ENCODE measurements around the gene GNB2. TPM values are rescaled to one million over a fixed set of nuclear protein-coding genes. Genes with fewer than 3 reads are reported as not detected.
A peak's percentile ranks its signal among the peaks of the same experiment; 100 is the strongest.

The GNB2 gene
- total and polyA plus RNA-seq, 8 donors: 151 to 273 (median 200) TPM

- Histone ChIP-seq H3K4me3 (no peak overlapping the region), H3K27ac (no peak overlapping the region), H3K36me3 (no peaks in the 10 kb centered on the region), H3K9me3 (no peaks in the 10 kb centered on the region), H3K4me1 (peaks cover 4 to 8% of the 10 kb centered on the region in 2 donors), H3K27me3 (peaks cover 1 to 35% of the 10 kb centered on the region in 2 donors)
- DNase-seq (no peak), ATAC-seq (peak; percentile 4)
- TF ChIP-seq CTCF (IDR thresholded peaks at IDR 0.05): no peak
- intact Hi-C loops (cut with DNase I): no loop called here
Measured at GRCh38 chr7:100726996-100727761, 53.6 kb downstream of the GNB2 start.

GRCh38 chr7:100728196-100728595 is 54.7 kb downstream of the GNB2 start:
- intact Hi-C loops (cut with DNase I): no loop called here
- peaks cover 4 to 8% of the 10 kb centered on the region in 2 donors for H3K4me1 ChIP-seq
- TF ChIP-seq CTCF (IDR thresholded peaks at IDR 0.05): no peak
- peaks cover 0 to 31% of the 10 kb centered on the region in 2 donors for H3K27me3 ChIP-seq
- no peaks in the 10 kb centered on the region for H3K9me3 ChIP-seq
- H3K4me3 ChIP-seq: no peak overlapping the region
- H3K27ac ChIP-seq: no peak overlapping the region
- DNase-seq (no peak), ATAC-seq (no peak)
- H3K36me3 ChIP-seq: no peaks in the 10 kb centered on the region

Other genes with a start within 250 kb of the GNB2 start
- gene ZCWPW1, start 245.0 kb upstream of the GNB2 start, total RNA-seq: 1 to 10 TPM; 2.9 to 4.1 TPM
- gene ZCWPW1, start 245.0 kb upstream of the GNB2 start, polyA plus RNA-seq (ENCODE audit: insufficient read length in 6 of 6): 1 to 10 TPM; 7.0 to 9.8 (median 8.9) TPM
- 10 to 100 TPM; 25.0 to 33.0 TPM for gene MEPCE, start 243.9 kb upstream of the GNB2 start, total RNA-seq
- 10 to 100 TPM; 37.1 to 49.3 (median 44.6) TPM for gene MEPCE, start 243.9 kb upstream of the GNB2 start, polyA plus RNA-seq (ENCODE audit: insufficient read length in 6 of 6)
- 10 to 100 TPM; 22.7 to 27.0 TPM for gene PPP1R35, start 237.2 kb upstream of the GNB2 start, total RNA-seq
- gene PPP1R35, start 237.2 kb upstream of the GNB2 start, polyA plus RNA-seq (ENCODE audit: insufficient read length in 6 of 6): 10 to 100 TPM; 12.2 to 22.3 (median 15.5) TPM
- gene SPACDR, start 209.5 kb upstream of the GNB2 start, total RNA-seq: 1 to 10 TPM in 1 of 2 donors, under 1 TPM in 1; 0.41 to 1.9 TPM
- 1 to 10 TPM; 3.5 to 5.6 (median 4.5) TPM for gene SPACDR, start 209.5 kb upstream of the GNB2 start, polyA plus RNA-seq (ENCODE audit: insufficient read length in 6 of 6)
- 10 to 100 TPM; 50.1 to 55.6 TPM for gene TSC22D4, start 194.5 kb upstream of the GNB2 start, total RNA-seq
- 10 to 100 TPM; 47.0 to 65.1 (median 57.3) TPM for gene TSC22D4, start 194.5 kb upstream of the GNB2 start, polyA plus RNA-seq (ENCODE audit: insufficient read length in 6 of 6)
- gene NYAP1, start 189.8 kb upstream of the GNB2 start, total RNA-seq: under 1 TPM; 0.50 to 0.55 TPM
- 1 to 10 TPM; 2.6 to 5.2 (median 3.3) TPM for gene NYAP1, start 189.8 kb upstream of the GNB2 start, polyA plus RNA-seq (ENCODE audit: insufficient read length in 6 of 6)
- gene AGFG2, start 134.5 kb upstream of the GNB2 start, total RNA-seq: 10 to 100 TPM; 28.6 to 34.9 TPM
- gene AGFG2, start 134.5 kb upstream of the GNB2 start, polyA plus RNA-seq (ENCODE audit: insufficient read length in 6 of 6): 10 to 100 TPM; 21.2 to 32.3 (median 27.2) TPM
- gene SAP25, start 99.8 kb upstream of the GNB2 start, total RNA-seq: 1 to 10 TPM; 6.3 to 8.3 TPM
- gene SAP25, start 99.8 kb upstream of the GNB2 start, polyA plus RNA-seq (ENCODE audit: insufficient read length in 6 of 6): 10 to 100 TPM in 1 of 6 donors, 1 to 10 TPM in 5; 4.5 to 11.4 (median 8.5) TPM
- gene LRCH4, start 87.6 kb upstream of the GNB2 start, total RNA-seq: 10 to 100 TPM; 66.5 to 86.5 TPM
- 10 to 100 TPM; 42.3 to 82.5 (median 53.1) TPM for gene LRCH4, start 87.6 kb upstream of the GNB2 start, polyA plus RNA-seq (ENCODE audit: insufficient read length in 6 of 6)
- gene FBXO24, start 87.4 kb upstream of the GNB2 start, total RNA-seq: under 1 TPM; 0.37 to 0.44 TPM
- gene FBXO24, start 87.4 kb upstream of the GNB2 start, polyA plus RNA-seq (ENCODE audit: insufficient read length in 6 of 6): 1 to 10 TPM; 3.9 to 5.5 (median 5.0) TPM
- gene PCOLCE, start 71.4 kb upstream of the GNB2 start, total RNA-seq: 100 to 1,000 TPM; 158 to 204 TPM
- gene PCOLCE, start 71.4 kb upstream of the GNB2 start, polyA plus RNA-seq (ENCODE audit: insufficient read length in 6 of 6): 100 to 1,000 TPM; 157 to 235 (median 181) TPM
- gene MOSPD3, start 61.2 kb upstream of the GNB2 start, total RNA-seq: 10 to 100 TPM; 15.7 to 18.8 TPM
- gene MOSPD3, start 61.2 kb upstream of the GNB2 start, polyA plus RNA-seq (ENCODE audit: insufficient read length in 6 of 6): 10 to 100 TPM; 26.5 to 35.7 (median 31.9) TPM
- 1 to 10 TPM in 1 of 2 donors, under 1 TPM in 1; 0.67 to 1.8 TPM for gene TFR2, start 32.2 kb upstream of the GNB2 start, total RNA-seq
- 1 to 10 TPM in 4 of 6 donors, under 1 TPM in 2; 0.96 to 2.6 (median 1.2) TPM for gene TFR2, start 32.2 kb upstream of the GNB2 start, polyA plus RNA-seq (ENCODE audit: insufficient read length in 6 of 6)
- not detected for gene ACTL6B, start 17.3 kb upstream of the GNB2 start, total RNA-seq
- under 1 TPM in 2 of 6 donors, not detected in 4; 0.17 to 0.20 TPM for gene ACTL6B, start 17.3 kb upstream of the GNB2 start, polyA plus RNA-seq (ENCODE audit: insufficient read length in 6 of 6)
- 10 to 100 TPM; 28.3 to 33.0 TPM for gene GIGYF1, start 20.5 kb downstream of the GNB2 start, total RNA-seq
- 10 to 100 TPM; 35.3 to 57.7 (median 42.1) TPM for gene GIGYF1, start 20.5 kb downstream of the GNB2 start, polyA plus RNA-seq (ENCODE audit: insufficient read length in 6 of 6)
- gene POP7, start 32.4 kb downstream of the GNB2 start, total RNA-seq: 10 to 100 TPM; 22.4 to 29.7 TPM
- 10 to 100 TPM; 15.8 to 23.8 (median 20.2) TPM for gene POP7, start 32.4 kb downstream of the GNB2 start, polyA plus RNA-seq (ENCODE audit: insufficient read length in 6 of 6)
- gene EPO, start 46.7 kb downstream of the GNB2 start, total RNA-seq: not detected
- gene EPO, start 46.7 kb downstream of the GNB2 start, polyA plus RNA-seq (ENCODE audit: insufficient read length in 6 of 6): under 1 TPM in 3 of 6 donors, not detected in 3; 0.20 to 0.34 (median 0.28) TPM
- not detected for gene ZAN, start 59.9 kb downstream of the GNB2 start, total RNA-seq
- not detected for gene ZAN, start 59.9 kb downstream of the GNB2 start, polyA plus RNA-seq (ENCODE audit: insufficient read length in 6 of 6)
- gene EPHB4, start 153.8 kb downstream of the GNB2 start, total RNA-seq: 10 to 100 TPM; 72.9 to 79.1 TPM
- 100 to 1,000 TPM in 4 of 6 donors, 10 to 100 TPM in 2; 91.6 to 123 (median 104) TPM for gene EPHB4, start 153.8 kb downstream of the GNB2 start, polyA plus RNA-seq (ENCODE audit: insufficient read length in 6 of 6)
- gene SLC12A9, start 179.0 kb downstream of the GNB2 start, total RNA-seq: 10 to 100 TPM; 35.7 to 49.9 TPM
- 10 to 100 TPM; 32.2 to 53.7 (median 40.8) TPM for gene SLC12A9, start 179.0 kb downstream of the GNB2 start, polyA plus RNA-seq (ENCODE audit: insufficient read length in 6 of 6)
- gene TRIP6, start 193.6 kb downstream of the GNB2 start, total RNA-seq: 10 to 100 TPM; 72.9 to 84.9 TPM
- gene TRIP6, start 193.6 kb downstream of the GNB2 start, polyA plus RNA-seq (ENCODE audit: insufficient read length in 6 of 6): 10 to 100 TPM; 61.5 to 96.6 (median 76.2) TPM
- 100 to 1,000 TPM in 1 of 2 donors, 10 to 100 TPM in 1; 91.4 to 119 TPM for gene SRRT, start 201.4 kb downstream of the GNB2 start, total RNA-seq
- 100 to 1,000 TPM; 155 to 232 (median 177) TPM for gene SRRT, start 201.4 kb downstream of the GNB2 start, polyA plus RNA-seq (ENCODE audit: insufficient read length in 6 of 6)
- 1 to 10 TPM; 1.8 to 4.4 TPM for gene UFSP1, start 216.0 kb downstream of the GNB2 start, total RNA-seq
- 1 to 10 TPM in 4 of 6 donors, under 1 TPM in 2; 0.87 to 2.1 (median 1.6) TPM for gene UFSP1, start 216.0 kb downstream of the GNB2 start, polyA plus RNA-seq (ENCODE audit: insufficient read length in 6 of 6)
- gene ACHE, start 222.1 kb downstream of the GNB2 start, total RNA-seq: 1 to 10 TPM; 2.4 to 3.3 TPM
- 1 to 10 TPM; 1.6 to 4.5 (median 2.7) TPM for gene ACHE, start 222.1 kb downstream of the GNB2 start, polyA plus RNA-seq (ENCODE audit: insufficient read length in 6 of 6)

Data from left lung (tissue), 10 donors.